Keratinocyte (primary cell): ENCODE results near the gene MZT1. TPM values are rescaled to one million over a fixed set of nuclear protein-coding genes. Genes with fewer than 3 reads are reported as not detected.

Experiments
- DNase-seq: peaks from one replicate; pipeline ENCODE4 v3.0.0-alpha.2; 2011; ENCODE audit warnings: low read depth, missing footprints, low spot score
- FAIRE-seq: peaks from 2 replicates; lab custom pipeline; 2011; peaks lifted over from hg19 to GRCh38; lab: Jason Lieb, UNC
- H2AFZ ChIP-seq: 2 replicates; pipeline ENCODE4 v1.6.0; 2012; ENCODE audit warnings: low read length, control low read depth, inconsistent platforms; ENCODE audit not compliant: control insufficient read depth
- H3K27ac ChIP-seq: 2 replicates; pipeline ENCODE4 v1.5.1; 2011; ENCODE audit warnings: low read length; ENCODE audit not compliant: control insufficient read depth, insufficient read depth
- H3K27me3 ChIP-seq: 3 replicates; pipeline ENCODE4 v1.6.0; 2011; ENCODE audit warnings: low read length; ENCODE audit not compliant: control insufficient read depth, insufficient read depth; ENCODE audit errors: extremely low read depth
- H3K36me3 ChIP-seq, 2 experiments: 2 replicates in 1 of 2; 3 replicates in 1 of 2; pipeline ENCODE4 v1.5.1; 2011; ENCODE audit warnings: low read length in 2 of 2, mild to moderate bottlenecking in 1 of 2; ENCODE audit not compliant: control insufficient read depth in 2 of 2, insufficient read depth in 2 of 2; ENCODE audit errors: extremely low read depth in 1 of 2
- H3K4me1 ChIP-seq: 3 replicates; pipeline ENCODE4 v1.5.1; 2011; ENCODE audit warnings: low read length; ENCODE audit not compliant: control insufficient read depth, insufficient read depth; ENCODE audit errors: extremely low read depth
- H3K4me2 ChIP-seq: 3 replicates; pipeline ENCODE4 v1.6.0; 2011; ENCODE audit warnings: low read depth, low read length; ENCODE audit not compliant: control insufficient read depth, insufficient read depth; ENCODE audit errors: extremely low read depth
- H3K4me3 ChIP-seq, 3 experiments: fragments of 200-600 bp in 1 of 3; sonication (generic) in 1 of 3; 2 replicates in 2 of 3; 3 replicates in 1 of 3; pipeline ENCODE4 v1.5.1; 2011 to 2016; ENCODE audit warnings: low read length in 3 of 3, mild to moderate bottlenecking in 3 of 3, control low read depth in 2 of 3, inconsistent platforms in 1 of 3, low read depth in 1 of 3, mixed read lengths in 1 of 3, mixed run types in 1 of 3, moderate library complexity in 1 of 3; ENCODE audit not compliant: control insufficient read depth in 2 of 3, insufficient read depth in 2 of 3; ENCODE audit errors: extremely low read depth in 1 of 3
- H3K79me2 ChIP-seq: 2 replicates; pipeline ENCODE4 v1.6.0; 2012; ENCODE audit warnings: low read length; ENCODE audit not compliant: control insufficient read depth, insufficient read depth
- H3K9ac ChIP-seq: 3 replicates; pipeline ENCODE4 v1.6.0; 2011; ENCODE audit warnings: low read length; ENCODE audit not compliant: control insufficient read depth, insufficient read depth; ENCODE audit errors: extremely low read depth
- H3K9me1 ChIP-seq: 3 replicates; pipeline ENCODE4 v1.6.0; 2011; ENCODE audit warnings: low read length; ENCODE audit not compliant: control insufficient read depth, insufficient read depth; ENCODE audit errors: extremely low read depth
- H3K9me3 ChIP-seq: 2 replicates; pipeline ENCODE4 v1.5.1; 2012; ENCODE audit warnings: low read depth, low read length; ENCODE audit not compliant: control insufficient read depth
- H4K20me1 ChIP-seq: 3 replicates; pipeline ENCODE4 v1.6.0; 2011; ENCODE audit warnings: low read length; ENCODE audit not compliant: control insufficient read depth, insufficient read depth; ENCODE audit errors: extremely low read depth
- CTCF ChIP-seq, 3 experiments: IDR thresholded peaks in 1 of 3; conservative IDR thresholded peaks in 1 of 3; optimal IDR thresholded peaks in 1 of 3; 2 replicates in 2 of 3; 3 replicates in 1 of 3; pipeline versions ENCODE3 to v1.5.1; 2011; ENCODE audit warnings: low read length in 3 of 3, mild to moderate bottlenecking in 3 of 3, moderate library complexity in 2 of 3, control low read depth in 1 of 3, inconsistent platforms in 1 of 3; ENCODE audit not compliant: insufficient read depth in 2 of 3; ENCODE audit errors: extremely low read depth in 1 of 3
- EZH2 ChIP-seq: IDR thresholded peaks from one replicate; pipeline ENCODE4 v1.6.1; 2012; ENCODE audit warnings: inconsistent platforms, mild to moderate bottlenecking, low read length, moderate library complexity
- dilution Hi-C: fragments of 300-500 bp; cut with MboI; formaldehyde crosslinking; loops from one replicate; pipeline ENCODE4 v1.7.0; 2020; ENCODE audit warnings: low sequenced_read_pairs; ENCODE audit not compliant: extremely low pct_ligation_motif_present
- polyA plus RNA-seq, 5 experiments: library from polyadenylated mRNA; depleted of rRNA in 3 of 5; stranded (reverse) in 3 of 5; stranded (forward) in 1 of 5; unstranded in 1 of 5; fragments of >200 nt; gene quantifications; 1 replicate in 1 of 5; 2 replicates in 3 of 5; 3 replicates in 1 of 5; pipeline versions ENCODE4 v1.2.1 to v1.2.3, GENCODE V29; 2011 to 2012; ENCODE audit warnings: missing spikeins in 2 of 5, low read depth in 1 of 5, low replicate concordance in 1 of 5

Gene MZT1
- polyA plus RNA-seq, 1 donor (not counting 4 experiments of a cell fraction or from before 2014, with no cell fraction given): 13.7 TPM

DNA sequence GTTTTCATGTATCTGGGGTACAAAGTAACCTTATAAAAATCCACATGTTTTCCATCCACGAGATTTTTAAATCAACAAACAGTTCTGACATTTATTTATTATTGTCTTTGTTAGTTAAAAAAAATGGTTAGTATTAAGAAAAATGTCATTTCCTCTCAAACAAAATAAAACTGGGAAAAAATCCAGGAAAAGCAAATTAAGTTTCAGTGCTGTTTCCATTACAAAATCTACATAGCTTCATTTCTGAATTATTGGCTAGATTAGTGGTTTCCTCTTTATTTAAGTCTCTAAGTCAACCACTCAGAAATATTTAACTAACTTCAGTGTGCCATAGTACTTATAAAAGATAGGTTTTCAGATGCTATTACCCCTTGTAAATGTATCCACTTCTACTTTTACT is 49.1 kb downstream of the MZT1 start:
- no peak overlapping the region for H3K4me2 ChIP-seq
- no peaks in the 10 kb centered on the region for H3K9me3 ChIP-seq
- no peaks in the 10 kb centered on the region for H3K79me2 ChIP-seq
- no peak overlapping the region for H3K27ac ChIP-seq
- H3K36me3 ChIP-seq: no peaks in the 10 kb centered on the region
- H4K20me1 ChIP-seq: no peaks in the 10 kb centered on the region
- DNase-seq (no peak), FAIRE-seq (no peak)
- no peak overlapping the region for H3K9ac ChIP-seq
- H3K4me3 ChIP-seq: no peak overlapping the region
- TF ChIP-seq EZH2: no peak
- TF ChIP-seq CTCF (optimal IDR thresholded peaks at IDR 0.05 in 1 of 3, IDR thresholded peaks at IDR 0.05 in 1 of 3, conservative IDR thresholded peaks at IDR 0.05 in 1 of 3; ENCODE audit: extremely low read depth in 1 of 3, insufficient read depth in 2 of 3, low read length in 3 of 3): no peak
- dilution Hi-C loops: no loop called here
- no peak overlapping the region for H2AFZ ChIP-seq
- no peaks in the 10 kb centered on the region for H3K4me1 ChIP-seq
- H3K27me3 ChIP-seq: no peaks in the 10 kb centered on the region
- no peaks in the 10 kb centered on the region for H3K9me1 ChIP-seq

GRCh38 chr13:72677431-72677830 is 50.0 kb downstream of the MZT1 start:
- no peak overlapping the region for H3K27ac ChIP-seq
- H3K4me2 ChIP-seq: no peak overlapping the region
- no peaks in the 10 kb centered on the region for H4K20me1 ChIP-seq
- H3K27me3 ChIP-seq: no peaks in the 10 kb centered on the region
- dilution Hi-C loops: no loop called here
- H3K4me1 ChIP-seq: no peaks in the 10 kb centered on the region
- no peaks in the 10 kb centered on the region for H3K36me3 ChIP-seq
- no peak for FAIRE-seq
- TF ChIP-seq EZH2 (no peak), CTCF (optimal IDR thresholded peaks at IDR 0.05 in 1 of 3, IDR thresholded peaks at IDR 0.05 in 1 of 3, conservative IDR thresholded peaks at IDR 0.05 in 1 of 3; ENCODE audit: extremely low read depth in 1 of 3, insufficient read depth in 2 of 3, low read length in 3 of 3) (no peak)
- no peaks in the 10 kb centered on the region for H3K9me1 ChIP-seq
- no peak for DNase-seq
- no peak overlapping the region for H3K4me3 ChIP-seq
- H3K9me3 ChIP-seq: no peaks in the 10 kb centered on the region
- H3K9ac ChIP-seq: no peak overlapping the region
- no peaks in the 10 kb centered on the region for H3K79me2 ChIP-seq
- H2AFZ ChIP-seq: no peak overlapping the region
